NCI-H446 (cell line): ENCODE results near the gene KCNK5.

Experiments used
- DNase-seq, 2 experiments: peaks; one replicate each; lab custom pipeline; 2025; lab: John Stamatoyannopoulos, UW

Gene KCNK5, protein sequence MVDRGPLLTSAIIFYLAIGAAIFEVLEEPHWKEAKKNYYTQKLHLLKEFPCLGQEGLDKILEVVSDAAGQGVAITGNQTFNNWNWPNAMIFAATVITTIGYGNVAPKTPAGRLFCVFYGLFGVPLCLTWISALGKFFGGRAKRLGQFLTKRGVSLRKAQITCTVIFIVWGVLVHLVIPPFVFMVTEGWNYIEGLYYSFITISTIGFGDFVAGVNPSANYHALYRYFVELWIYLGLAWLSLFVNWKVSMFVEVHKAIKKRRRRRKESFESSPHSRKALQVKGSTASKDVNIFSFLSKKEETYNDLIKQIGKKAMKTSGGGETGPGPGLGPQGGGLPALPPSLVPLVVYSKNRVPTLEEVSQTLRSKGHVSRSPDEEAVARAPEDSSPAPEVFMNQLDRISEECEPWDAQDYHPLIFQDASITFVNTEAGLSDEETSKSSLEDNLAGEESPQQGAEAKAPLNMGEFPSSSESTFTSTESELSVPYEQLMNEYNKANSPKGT

DNA sequence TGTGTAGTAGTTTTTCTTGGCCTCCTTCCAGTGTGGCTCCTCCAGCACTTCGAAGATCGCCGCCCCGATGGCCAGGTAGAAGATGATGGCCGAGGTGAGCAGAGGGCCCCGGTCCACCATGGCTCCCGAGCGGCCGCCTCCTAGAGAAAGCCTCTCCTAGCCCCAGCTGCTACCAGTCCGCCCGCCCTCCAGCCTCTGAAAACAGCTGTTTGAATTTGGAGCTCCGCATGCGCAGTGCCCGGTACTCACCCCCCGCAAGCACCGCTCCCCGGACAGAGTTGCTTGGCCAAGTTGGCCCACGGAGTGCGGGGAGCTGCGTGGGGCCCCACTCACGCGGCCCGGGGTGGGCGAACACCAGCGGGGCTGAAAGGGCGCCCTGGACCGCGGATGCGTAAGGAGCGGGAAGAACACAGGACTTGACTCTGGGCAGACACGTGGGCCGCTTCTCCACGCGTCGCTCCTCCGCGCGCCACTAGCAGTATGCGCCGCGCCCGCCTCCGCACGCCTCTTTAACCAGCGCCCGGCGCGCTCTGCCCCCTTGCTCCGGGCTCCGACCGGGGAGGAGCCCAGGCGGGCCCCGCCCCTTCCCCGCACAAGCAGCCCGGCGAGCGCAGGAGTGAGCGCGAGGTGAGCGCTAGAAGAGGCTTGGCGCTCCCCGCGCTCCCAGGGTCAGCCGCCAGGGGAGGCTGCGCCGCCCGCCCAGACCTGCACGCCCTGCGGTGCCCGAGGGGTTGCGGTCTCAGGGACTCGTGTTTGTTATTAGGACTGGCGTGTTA lies at the start of gene KCNK5:
Gene KCNK5 (minus strand): TSS at position 484 of the 776 bp plus-strand sequence. CDS start 364 bp downstream, at position 120.
- peak in 1 of 2 experiments; percentile 79 for DNase-seq

DNA sequence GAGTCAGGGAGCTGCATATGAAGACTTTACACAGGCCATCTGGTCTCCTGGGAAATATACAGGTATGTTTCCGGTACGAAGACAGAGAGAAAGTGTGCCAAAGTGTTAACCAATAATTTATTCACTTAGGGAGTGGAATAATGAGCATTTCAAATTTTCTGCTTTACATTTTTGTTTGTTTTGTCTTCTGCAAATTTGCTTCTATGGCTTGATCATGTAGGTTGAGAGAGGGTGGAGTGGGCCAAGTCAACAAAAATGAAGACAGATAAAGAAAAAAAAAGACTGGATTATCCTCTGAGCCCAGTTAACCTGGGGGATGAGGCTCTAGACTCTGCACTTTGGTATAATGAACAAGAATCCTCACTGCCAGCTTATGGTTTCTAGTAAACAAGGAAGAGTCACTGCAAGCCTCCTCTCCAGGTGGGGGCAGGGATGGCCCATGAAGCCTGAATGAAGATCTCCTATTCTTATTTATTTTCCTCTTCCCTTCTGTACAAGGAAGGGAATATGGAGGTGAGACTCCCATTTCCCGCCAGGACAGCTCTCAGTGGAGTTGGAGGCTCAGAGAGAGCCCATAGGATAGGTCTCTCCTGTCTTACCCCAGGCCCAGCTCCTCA lies 47.2 kb upstream of the KCNK5 start:
- DNase-seq, result no peak

DNA sequence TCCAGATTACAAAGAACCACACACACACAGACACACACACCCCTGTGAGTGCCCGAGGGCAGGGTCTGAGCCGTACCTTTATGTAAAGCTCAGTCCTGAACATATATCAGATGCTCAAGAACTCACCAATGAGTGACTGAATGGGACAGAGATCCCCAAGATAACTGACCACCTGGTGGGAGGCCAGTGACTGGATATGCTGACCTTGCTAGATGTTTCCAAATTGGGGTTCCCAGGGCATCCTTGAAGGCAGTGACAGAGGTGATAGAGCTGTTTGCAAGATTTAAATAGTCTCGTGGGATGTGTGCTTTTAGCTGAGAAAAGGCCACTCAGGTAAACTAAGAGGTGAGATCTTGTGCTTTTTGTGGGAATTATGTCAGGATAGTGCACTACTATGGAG lies 45.6 kb upstream of the KCNK5 start:
- DNase-seq, result no peak

DNA sequence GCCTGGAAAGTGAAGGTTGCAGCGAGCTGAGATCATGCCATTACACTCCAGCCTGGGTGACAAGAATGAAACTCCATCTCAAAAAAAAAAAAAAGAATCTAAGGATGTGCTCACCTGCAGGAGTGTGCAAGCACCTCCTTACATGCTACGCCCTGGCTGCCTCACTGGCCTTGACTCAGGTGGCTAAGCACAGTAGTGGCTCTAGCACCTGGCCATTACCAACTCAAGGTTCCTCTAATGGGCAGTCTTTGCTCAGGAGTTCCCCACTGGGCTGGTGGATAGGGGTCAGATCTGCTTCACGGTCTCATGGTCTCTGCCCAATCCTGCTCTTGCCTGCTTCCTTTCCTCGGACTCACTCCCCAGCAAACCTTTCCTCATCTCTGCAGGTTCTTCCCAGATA lies 45.2 kb upstream of the KCNK5 start:
- DNase-seq, result no peak

DNA sequence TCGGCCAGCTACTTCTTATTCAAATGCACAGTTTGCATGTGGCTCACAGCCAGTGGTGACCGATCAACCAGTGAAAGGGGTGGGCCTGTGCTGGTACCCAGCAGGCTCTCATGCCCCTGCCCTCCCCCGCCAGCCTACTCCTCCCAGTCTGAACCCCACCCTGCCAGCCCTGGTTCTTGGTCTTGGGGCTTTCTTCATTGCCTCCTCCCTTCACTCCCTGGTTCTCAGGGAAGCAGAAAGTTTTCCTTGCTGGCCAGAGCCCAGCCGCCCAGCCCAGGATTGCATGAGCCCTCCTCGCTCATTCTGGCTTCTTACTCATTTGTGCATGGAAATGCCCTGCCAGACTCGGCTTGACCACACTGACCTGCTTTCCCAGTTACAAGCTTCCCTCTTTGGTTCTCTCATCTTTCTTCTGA lies 44.1 kb upstream of the KCNK5 start:
- DNase-seq, result no peak

DNA sequence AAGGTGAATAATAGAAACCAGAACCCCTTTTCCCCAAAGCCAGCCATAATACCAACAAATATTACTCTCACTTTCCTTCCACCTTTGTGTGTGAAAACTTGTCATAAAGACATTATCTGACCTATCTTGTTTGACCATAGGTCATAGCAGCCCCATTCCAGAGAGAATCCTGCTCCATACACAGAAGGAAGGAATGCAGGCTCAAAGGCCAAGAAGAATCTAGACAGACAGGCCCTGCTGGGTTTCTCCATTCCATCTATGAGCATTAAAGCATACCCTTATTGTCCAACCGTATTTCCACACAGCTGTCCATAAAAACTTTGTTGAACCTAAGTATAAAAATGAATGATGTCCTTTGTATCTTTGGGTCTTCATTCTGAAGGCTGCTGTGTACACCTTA lies 40.7 kb upstream of the KCNK5 start:
- no peak for DNase-seq

DNA sequence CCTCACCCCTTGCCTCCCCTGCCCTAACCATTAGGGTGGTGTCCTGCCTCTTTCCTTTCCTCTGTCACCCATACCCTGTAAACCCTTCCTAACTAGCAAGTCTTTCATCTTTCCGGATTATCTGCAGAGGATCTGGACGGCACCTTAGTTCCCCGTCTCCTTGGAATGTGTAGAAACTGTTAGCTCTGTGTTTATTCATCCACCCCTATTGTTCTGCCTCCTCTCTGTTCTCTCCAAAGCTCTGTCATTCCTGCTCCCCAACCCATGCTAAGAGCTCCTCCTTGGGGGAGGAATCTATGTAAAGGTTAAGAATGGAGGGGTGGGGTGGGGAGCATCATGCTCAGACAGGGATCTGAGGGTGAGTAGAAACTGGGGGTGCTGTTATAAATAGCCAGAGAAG lies 39.4 kb upstream of the KCNK5 start:
- no peak for DNase-seq

DNA sequence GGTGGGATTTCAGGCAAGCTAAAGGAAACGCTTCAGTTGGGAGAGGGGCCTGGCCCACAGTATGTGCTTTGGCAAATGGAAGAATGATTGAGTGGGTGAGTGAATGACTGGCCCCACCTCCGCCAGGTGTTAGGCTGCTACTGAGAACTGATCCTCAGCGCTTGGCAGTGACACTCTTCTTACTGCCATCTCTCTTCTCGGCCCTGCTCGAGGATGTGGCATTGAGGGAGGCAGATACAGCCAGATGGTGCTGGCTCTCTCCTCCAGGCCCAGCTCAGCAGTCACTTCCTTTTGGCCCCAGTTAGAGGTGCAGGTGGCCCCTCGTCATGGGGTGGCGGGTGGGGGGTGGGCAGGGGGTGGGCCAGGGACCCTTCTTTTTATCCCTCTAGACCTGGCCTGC lies 38.9 kb upstream of the KCNK5 start:
- DNase-seq, result peak in 1 of 2 experiments; percentile 10

DNA sequence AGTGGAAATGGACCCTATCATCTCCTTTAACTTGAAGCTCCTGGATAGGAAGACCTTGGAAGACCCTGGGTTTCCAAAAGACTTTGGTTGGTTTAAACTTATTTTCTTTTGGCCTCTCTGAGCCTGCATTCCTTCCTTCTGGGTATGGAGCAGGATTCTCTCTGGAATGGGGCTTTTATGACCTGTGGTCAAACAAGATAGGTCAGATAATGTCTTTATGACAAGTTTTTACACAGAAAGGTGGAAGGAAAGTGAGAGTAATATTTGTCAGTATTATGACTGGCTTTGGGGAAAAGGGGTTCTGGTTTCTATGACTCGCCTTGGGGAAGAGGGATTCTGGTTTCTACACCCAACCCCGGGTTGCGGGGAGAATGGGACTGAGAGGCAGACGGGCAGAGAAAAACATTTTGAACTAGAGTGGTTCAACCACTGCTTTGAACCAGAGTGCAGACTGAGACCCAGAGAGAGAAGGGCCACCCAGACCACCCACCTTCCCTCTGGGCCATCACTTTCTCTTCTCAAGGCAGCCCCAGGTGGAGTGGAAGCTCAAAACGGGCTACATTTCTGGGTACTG lies 37.6 kb upstream of the KCNK5 start:
- no peak for DNase-seq

DNA sequence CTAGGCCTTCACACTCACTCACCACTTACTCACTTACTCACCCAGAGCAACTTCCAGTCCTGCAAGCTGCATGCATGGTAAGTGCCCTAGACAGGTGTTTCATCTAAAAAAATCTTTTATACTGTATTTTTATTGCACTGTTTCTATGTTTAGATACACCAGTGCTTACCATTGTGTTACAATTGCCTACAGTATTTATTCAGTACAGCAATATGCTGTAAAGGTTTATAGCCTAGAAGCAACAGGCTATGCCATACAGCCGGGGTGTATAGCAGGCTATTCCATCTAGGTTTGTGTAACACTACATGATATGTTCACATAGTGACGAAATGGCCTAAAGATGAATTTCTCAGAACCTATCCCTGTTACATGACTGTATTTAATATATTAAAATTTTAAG lies 37.1 kb upstream of the KCNK5 start:
- no peak for DNase-seq

DNA sequence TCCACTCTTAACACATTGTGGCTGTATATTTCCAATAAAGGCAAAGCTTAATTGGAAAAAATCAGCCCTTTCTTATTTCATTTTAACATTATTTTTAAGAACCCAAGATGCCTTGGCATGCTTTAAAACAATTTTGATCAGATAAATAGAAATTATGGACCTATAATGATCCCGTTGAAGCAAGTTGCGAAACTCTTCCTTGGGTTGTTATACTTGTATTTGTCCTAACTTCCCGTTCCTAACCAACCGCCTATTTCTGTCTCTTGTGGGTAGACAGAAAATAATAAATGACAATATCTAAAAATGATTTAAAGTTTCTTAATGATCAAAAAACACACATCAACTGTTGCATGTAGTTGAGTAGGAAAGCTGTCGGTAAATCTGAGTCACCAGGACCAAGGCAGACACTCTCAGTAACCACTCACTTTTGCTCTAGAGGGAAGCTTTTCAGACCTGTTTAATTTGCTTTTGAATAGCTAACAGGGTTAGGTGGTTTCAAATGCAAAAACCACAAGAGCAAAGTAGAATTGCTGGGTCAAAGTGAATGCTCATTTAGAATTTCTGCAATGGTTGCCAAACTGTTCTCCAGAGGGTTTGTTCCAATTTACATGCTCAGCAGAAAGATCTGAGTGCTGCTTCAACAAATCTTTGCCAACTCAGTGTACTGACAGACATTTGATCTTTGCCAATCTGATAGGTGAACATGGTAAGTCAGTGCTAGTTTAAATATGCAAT lies 34.2 kb upstream of the KCNK5 start:
- DNase-seq, result no peak

DNA sequence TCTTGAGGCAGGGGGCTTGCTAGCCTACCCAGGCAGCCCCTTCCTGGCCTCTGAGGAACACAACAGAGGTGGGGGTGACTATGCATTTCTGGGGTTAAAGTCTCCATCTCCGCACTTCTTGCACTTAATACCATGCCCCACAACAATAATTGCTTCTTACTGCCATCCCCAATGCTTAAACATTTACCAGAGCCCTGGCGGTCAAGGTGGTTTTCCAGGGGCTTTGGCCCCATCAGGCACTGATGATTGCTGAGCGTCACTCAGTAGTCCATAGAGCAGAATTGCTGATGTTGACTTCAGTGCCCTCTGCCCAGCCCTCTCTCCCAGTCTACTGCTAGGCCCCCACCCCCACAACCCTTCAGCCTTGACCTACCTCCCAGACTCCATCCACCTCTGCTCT lies 32.5 kb upstream of the KCNK5 start:
- DNase-seq, result no peak

DNA sequence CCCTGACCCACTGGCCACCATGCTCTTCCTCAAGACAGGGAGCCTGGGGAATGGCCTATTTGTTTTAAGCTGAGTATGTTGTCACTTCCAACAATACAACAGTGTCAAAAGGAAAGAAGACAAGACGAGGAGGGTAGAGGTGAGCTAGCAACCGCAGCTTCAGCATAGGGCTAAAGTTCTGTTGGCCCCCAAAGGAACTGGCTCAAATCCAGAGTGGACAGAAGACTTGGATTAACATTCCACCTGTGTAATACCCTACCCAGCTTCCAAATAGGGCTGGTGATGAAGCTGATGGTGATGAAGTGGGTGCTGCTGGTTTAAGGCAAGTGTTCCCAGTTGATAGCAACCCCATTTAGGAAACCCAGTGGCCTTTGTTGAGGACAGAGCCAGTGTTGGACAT lies 31.7 kb upstream of the KCNK5 start:
- DNase-seq, result no peak

DNA sequence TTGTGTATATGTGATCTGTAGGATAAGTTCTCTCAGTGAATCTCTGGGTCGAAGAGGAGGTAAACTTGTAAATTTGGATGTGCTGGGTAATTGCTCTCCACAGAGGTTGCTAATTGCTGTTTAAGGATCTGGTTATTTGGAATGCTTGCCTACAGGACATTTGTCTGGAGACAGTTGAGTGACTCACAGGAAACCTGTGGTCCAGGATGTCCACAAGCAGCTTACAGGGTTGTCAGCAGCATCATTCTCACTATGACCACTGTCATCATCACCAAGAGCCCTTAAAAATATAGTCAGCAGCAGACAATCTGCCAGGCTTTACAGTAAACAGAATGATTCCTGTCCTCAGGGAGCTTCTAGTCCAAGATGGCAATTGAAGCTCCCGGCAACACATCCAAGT lies 31.2 kb upstream of the KCNK5 start:
- no peak for DNase-seq

DNA sequence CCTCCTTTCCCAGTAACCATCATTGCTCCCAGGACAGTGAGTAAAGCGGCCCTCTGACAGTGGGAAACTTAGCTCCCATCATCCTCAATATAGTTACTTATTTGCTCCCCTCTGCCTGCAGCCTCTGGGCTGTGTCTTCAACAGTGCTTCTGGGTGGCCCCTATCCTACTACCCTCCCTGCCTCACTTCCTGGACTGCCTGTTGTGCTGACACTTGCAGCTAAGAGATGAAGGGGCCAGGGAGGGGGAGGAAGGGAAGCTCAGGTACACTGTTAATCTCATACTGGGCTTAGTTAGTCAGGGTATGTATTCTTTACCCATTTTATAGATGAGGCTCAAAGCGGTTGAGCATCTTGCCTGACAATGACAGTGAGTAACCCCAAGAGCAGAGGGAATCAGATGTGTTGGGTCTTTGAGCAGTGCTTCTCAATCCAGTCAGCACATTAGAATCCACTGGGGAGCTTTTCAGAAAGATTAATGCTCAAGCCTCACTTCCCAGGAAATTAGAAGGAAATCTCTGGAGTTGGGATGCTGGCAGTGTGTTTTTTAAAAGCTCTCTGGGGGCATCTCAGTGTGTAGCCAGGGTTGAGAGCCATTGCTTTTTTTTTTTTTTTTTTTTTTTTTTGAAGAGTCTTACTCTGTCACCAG lies 27.1 kb upstream of the KCNK5 start:
- no peak for DNase-seq

DNA sequence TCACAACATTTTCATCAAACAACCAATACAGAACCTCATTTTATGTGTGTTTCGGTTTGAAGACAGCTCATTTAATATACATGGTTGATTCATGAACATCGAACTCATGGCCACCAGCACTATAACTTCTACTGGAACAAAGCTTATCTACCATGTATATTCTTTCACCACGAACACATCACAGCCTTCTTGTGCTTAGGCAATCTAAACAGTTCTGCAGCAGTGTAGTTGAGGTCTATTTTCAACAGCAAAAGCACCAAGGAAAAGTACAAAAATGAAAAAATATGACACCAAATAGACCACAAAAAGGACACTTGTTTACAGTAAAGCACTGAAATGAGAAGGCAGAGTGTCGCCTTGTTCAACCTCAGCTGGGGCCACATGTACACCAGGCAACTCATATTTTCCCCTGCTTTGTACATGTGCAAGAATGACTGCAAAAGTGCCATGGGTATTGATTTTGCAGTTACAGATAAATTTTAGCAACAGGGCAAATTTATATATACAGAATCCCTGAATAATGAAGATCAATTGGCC lies 25.8 kb upstream of the KCNK5 start:
- DNase-seq, result no peak

DNA sequence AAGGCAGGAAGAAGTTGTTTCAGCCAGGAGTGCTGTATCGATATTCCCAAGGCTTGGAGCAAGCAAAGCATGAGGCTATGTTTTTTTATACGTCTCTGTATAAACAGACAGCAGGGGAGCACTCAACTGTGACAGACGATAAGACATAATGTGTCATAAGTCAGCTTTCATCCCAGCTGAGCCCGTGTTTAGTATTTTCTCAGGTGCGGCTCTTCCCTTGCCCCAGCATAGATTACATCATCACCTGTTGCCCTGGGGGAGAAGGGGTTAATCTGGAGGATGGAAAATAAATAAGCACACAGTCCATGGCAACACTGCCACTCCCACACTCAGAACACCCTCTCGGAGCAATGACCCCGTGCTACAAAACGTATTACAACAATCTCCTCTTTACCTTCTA lies 22.1 kb upstream of the KCNK5 start:
- DNase-seq, result no peak

DNA sequence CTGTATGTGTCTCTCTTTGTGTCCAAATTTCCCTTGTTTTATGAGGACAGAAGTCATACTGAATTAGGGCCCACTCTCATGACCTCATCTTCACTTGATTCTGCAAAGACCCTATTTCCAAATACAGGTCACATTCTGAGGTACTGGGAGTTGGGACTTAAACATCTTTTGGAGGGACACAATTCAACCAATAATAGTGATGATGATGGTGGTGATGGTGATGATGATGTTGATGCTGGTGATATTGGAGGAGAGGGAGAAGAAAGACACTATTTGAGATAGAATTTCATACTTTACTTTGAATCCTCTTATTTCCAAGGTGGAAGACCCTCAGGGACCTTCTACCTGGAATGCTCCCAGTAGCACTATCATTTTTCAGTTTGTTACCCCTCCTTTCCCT lies 21.2 kb upstream of the KCNK5 start:
- DNase-seq, result no peak

DNA sequence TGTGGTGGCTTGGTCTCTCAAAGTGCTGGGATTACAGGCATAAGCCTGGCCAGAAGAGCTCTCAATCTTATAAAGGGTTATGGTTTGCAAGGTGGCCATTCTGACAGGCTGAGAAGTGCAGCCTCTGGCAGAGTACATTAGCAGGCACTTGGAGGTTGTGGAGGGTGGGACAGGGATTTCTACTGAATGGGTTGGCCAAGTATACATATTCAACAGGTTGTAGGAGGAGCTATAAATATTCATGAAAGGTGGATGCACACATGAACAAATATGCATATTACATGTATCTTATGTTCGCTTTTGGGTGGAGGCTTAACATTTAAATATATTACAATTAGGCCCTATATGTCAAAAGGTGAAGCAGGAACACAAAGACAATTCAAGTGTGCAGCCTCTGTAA lies 20.0 kb upstream of the KCNK5 start:
- DNase-seq, result no peak

DNA sequence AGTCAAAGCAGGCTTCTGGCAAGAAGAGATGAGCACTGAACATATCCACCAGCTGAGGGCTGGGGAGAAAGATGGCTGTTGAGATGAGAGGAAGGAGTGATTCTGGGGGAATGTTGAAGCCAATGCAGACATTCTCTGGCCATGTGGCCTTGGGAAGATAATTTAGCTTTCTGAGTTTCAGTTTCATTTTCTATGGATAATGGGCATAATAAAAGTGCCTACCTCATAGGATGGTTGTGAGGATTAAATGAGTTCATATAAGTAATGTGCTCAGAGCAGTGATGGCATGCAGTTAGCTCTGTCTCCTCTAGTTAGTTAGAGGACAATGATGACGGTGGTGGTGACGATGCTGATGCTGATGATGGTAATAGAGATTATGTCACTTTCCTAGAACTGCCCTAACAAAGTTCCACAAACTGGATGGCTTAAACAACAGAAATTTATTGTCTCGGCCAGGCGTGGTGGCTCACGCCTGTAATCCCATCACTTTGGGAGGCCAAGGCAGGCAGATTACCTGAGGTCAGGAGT lies 18.5 kb upstream of the KCNK5 start:
- DNase-seq, result no peak

DNA sequence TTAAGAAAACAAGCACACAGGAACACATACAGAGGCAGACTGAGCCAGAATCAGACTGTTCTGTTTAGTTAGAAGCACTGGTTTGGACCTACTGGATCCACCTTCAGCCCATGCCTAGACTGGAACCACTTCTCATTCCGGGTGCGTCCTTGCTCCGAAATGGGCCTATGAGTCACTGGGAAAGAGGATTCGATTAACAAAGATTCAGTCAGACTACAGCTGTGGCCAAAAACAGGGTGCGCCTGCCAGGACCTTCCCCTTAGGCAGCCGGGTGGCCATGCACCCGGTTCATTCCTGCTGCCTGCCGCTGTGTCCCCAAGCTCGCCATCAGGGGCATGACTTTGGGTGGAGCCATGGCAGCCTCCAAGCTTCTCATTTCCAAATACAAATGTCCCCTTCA lies 14.5 kb upstream of the KCNK5 start:
- no peak for DNase-seq
